HFF-Myc (cell line): Measurements from ENCODE around the gene TRPC1.

ENCODE experiments used
- DNase-seq: peaks from one replicate; pipeline ENCODE4 v3.0.0-alpha.2; 2011; ENCODE audit warnings: low read depth; ENCODE audit errors: extremely low read depth
- H3K4me3 ChIP-seq: replicated peaks from 2 replicates; pipeline ENCODE4 v1.5.1; 2011; ENCODE audit warnings: low read depth, mild to moderate bottlenecking, control low read depth, low read length
- TF ChIP-seq, protein P1 (sequence below): IDR thresholded peaks from 2 replicates; pipeline ENCODE4 v1.5.1; 2012; ENCODE audit warnings: mild to moderate bottlenecking, low read depth, low read length, control low read depth; ENCODE audit errors: missing control alignments

Gene TRPC1

DNA sequence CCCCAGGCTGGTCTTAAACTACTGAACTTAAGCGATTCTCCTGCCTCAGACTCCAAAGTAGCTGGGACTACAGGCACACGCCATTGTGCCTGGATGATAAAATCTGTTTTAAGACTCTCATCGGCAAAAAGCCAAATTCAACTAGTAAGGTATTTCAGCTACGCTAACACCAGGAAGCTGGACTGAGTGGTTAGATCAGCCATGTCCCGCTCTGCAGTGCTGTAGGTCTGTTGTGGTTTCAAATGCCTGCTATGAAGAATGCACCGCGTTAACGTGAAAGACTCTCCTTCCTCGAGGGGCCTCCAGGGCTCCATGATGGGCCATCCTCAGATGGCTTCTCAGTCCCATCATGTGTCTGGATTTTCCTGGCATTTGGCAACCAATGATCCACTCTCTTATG, 94.8 kb downstream of the TRPC1 start:
- TF ChIP-seq, protein P1, sequence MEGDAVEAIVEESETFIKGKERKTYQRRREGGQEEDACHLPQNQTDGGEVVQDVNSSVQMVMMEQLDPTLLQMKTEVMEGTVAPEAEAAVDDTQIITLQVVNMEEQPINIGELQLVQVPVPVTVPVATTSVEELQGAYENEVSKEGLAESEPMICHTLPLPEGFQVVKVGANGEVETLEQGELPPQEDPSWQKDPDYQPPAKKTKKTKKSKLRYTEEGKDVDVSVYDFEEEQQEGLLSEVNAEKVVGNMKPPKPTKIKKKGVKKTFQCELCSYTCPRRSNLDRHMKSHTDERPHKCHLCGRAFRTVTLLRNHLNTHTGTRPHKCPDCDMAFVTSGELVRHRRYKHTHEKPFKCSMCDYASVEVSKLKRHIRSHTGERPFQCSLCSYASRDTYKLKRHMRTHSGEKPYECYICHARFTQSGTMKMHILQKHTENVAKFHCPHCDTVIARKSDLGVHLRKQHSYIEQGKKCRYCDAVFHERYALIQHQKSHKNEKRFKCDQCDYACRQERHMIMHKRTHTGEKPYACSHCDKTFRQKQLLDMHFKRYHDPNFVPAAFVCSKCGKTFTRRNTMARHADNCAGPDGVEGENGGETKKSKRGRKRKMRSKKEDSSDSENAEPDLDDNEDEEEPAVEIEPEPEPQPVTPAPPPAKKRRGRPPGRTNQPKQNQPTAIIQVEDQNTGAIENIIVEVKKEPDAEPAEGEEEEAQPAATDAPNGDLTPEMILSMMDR: no peak
- DNase-seq: no peak
- no peak overlapping the region for H3K4me3 ChIP-seq

DNA sequence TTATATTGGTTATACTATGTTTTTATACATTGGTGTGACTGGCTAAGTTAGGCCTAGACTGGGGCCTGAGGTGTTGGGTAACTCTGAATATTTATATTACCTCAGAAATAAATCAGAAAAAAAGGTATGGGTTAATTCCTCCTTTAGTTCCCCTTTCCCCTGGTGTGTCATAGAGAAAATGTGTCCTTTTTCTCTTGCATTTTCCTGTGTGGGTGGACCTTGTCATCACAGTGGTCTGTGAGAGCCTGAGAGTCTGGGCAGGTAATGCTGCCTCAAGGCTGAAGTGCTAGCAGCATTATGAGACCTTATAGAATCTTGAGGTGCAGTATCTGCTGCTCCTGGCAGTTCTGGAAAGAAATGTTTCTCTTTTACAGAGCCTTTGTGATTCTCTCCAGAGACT, 95.3 kb downstream of the TRPC1 start:
- DNase-seq: no peak
- TF ChIP-seq, protein P1: no peak
- H3K4me3 ChIP-seq: no peak overlapping the region

DNA sequence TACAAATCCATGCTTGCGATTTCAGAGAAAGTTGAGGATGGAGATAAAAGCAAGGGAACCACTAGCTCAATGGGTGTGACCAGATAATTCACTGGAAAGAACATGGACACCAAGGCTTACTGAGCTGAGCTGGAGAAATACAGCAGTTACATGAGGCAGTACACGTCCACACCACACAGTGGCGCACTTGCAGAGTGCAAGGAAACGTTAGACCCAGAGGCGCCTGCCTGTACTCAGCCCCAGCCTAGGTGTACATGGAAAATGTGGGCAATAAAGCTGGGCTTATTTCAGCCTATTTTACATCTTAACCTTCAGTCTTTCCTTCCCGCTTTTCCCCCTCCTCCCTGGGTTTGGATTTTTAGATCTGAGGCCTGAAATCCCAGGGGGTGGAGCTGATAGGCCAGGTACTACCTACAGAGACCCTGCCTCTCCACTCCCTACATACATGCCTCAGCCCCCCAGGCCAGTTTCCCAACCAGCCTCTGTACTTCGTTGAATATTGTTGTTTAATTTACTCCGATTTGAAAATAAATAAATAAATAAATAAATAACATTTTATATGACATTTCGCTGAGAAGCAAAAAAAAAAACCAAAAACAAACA, 105.0 kb downstream of the TRPC1 start:
- TF ChIP-seq, protein P1: peak; percentile 89
- H3K4me3 ChIP-seq: no peak overlapping the region
- DNase-seq: peak; percentile 67

DNA sequence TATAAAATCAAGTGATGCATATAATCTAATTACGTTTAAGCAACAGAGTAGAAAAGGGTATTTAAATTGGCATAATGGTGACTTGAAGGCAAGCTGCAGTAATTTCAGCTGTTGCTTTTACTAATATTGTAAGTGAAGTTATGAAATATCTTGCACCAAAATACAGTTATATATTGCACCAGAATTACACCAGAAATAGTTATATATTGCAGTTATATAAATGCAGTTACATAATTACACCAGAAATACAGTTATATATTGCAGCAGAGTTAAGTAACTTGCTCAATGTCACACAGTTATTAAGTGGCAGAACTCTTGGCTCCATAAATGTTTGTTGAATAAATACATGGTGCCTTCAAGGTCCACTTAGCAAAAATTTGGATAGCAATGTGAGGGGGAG, 113.7 kb downstream of the TRPC1 start:
- DNase-seq: no peak
- TF ChIP-seq, protein P1: no peak
- H3K4me3 ChIP-seq: no peak overlapping the region

DNA sequence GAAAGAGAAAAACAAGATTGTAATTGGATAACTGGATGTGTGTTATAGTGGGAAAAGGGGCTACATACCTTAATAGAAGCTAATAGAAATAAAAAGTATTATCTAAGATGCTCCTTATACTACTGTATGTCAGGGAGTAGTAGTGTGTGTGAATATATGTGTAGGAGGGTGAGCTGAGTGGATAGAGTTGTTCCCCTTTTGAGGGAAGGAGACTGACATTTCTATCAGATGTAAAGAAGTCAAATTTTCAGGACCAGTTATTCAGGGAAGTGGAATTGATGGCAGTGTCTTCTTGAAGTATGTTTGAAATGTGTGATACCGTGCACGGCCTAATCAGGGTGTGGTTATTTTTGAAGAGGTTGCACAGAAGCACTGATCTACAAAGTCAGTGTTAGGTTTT, 116.0 kb downstream of the TRPC1 start:
- TF ChIP-seq, protein P1: no peak
- no peak for DNase-seq
- no peak overlapping the region for H3K4me3 ChIP-seq

DNA sequence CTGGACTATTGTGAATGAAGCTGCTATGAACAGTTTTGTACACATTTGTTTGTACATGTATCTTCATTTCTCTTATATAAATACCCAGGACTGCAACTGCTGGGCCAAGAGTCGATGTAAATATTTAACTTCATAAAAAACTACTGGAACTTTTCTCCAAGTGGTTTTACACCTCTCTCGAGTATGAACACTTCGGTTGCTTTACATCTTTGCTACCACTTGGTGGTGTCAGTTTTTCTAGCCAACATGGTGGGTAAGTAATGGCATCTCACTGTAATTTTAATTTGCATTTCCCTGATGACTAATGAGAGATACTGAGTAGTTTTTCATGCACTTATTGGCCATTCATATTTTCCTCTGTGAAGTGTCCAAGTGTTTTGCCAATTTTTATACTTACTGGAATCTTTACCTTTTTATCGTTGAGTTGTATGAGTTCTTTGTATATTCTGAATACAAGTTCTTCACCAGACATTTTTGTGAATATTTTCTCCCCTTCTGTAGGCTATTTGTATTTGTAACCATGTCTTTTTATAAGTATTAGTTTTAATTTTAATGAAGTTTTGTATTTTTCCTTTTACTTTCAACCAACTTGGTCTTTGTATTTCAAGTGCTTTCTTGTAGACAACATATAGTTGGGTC, 120.6 kb downstream of the TRPC1 start:
- no peak for DNase-seq
- H3K4me3 ChIP-seq: no peak overlapping the region
- TF ChIP-seq, protein P1: peak; percentile 46
